ENCODE results near the gene RPL27A.

- TF ChIP-seq, protein P1, sequence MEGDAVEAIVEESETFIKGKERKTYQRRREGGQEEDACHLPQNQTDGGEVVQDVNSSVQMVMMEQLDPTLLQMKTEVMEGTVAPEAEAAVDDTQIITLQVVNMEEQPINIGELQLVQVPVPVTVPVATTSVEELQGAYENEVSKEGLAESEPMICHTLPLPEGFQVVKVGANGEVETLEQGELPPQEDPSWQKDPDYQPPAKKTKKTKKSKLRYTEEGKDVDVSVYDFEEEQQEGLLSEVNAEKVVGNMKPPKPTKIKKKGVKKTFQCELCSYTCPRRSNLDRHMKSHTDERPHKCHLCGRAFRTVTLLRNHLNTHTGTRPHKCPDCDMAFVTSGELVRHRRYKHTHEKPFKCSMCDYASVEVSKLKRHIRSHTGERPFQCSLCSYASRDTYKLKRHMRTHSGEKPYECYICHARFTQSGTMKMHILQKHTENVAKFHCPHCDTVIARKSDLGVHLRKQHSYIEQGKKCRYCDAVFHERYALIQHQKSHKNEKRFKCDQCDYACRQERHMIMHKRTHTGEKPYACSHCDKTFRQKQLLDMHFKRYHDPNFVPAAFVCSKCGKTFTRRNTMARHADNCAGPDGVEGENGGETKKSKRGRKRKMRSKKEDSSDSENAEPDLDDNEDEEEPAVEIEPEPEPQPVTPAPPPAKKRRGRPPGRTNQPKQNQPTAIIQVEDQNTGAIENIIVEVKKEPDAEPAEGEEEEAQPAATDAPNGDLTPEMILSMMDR (IDR thresholded peaks at IDR 0.05) = no peak
- no peak for TF ChIP-seq POLR2A (IDR thresholded peaks at IDR 0.05)
- TF ChIP-seq POLR2AphosphoS5 (IDR thresholded peaks at IDR 0.05) = no peak
Measured at GRCh38 chr11:8731647-8732323, 49.2 kb downstream of the RPL27A start.
